Caco-2 (cell line): ENCODE results near the gene TAF8. TPM values are rescaled to one million over a fixed set of nuclear protein-coding genes. Genes with fewer than 3 reads are reported as not detected.
"Not testable (repeated sequence)": the region's sequence is repeated elsewhere in the genome, so short reads cannot be mapped to it uniquely, and the experiment has no call there.

ENCODE experiments used
- BruUV-seq: library from RNA; stranded (reverse); fragments of 400-500 nt; replicated peaks from 2 replicates; lab custom pipeline; 2021; lab: Mats Ljungman, UMichigan
- CTCF ChIA-PET: fragments of 300-600 bp; sonication (Branson Sonifier 250); formaldehyde crosslinking; loops from one replicate; lab custom pipeline; 2022; ENCODE audit warnings: antibody characterized with exemption; lab: Charles Lee
- POLR2A ChIA-PET: fragments of 300-600 bp; sonication (Branson Sonifier 250); formaldehyde crosslinking; loops from one replicate; lab custom pipeline; 2022; ENCODE audit warnings: antibody characterized with exemption; lab: Charles Lee
- DNase-seq, 2 experiments: peaks; one replicate each; pipeline versions ENCODE4 v3.0.0 to v3.0.0-alpha.2; 2020 to 2022
- H3K27me3 ChIP-seq: replicated peaks from 2 replicates; pipeline ENCODE4 v1.6.0; 2011; ENCODE audit warnings: low read length; ENCODE audit not compliant: control insufficient read depth, insufficient read depth
- H3K36me3 ChIP-seq: 2 replicates; pipeline ENCODE4 v1.5.1; 2011; ENCODE audit warnings: low read length; ENCODE audit not compliant: control insufficient read depth, insufficient read depth
- H3K4me1 ChIP-seq: fragments of 250-450 bp; sonication (Bioruptor Pico); 2 replicates; pipeline ENCODE4 v1.5.1; 2020; ENCODE audit warnings: mild to moderate bottlenecking
- H3K4me3 ChIP-seq: 2 replicates; pipeline ENCODE4 v1.5.1; 2011; ENCODE audit warnings: low read depth, mild to moderate bottlenecking, control low read depth, low read length
- H3K9me3 ChIP-seq: fragments of 250-450 bp; sonication (Bioruptor Pico); 2 replicates; pipeline ENCODE4 v1.5.1; 2020; ENCODE audit warnings: mild to moderate bottlenecking, moderate library complexity
- H3K27ac Mint-ChIP-seq: one replicate; pipeline ENCODE4 v1.8.0; 2022; ENCODE audit warnings: mixed read lengths; ENCODE audit not compliant: unreplicated experiment
- H3K27me3 Mint-ChIP-seq: one replicate; pipeline ENCODE4 v1.8.0; 2022; ENCODE audit warnings: mixed read lengths; ENCODE audit not compliant: insufficient read depth, unreplicated experiment
- H3K36me3 Mint-ChIP-seq: one replicate; pipeline ENCODE4 v1.8.0; 2022; ENCODE audit warnings: mild to moderate bottlenecking, mixed read lengths; ENCODE audit not compliant: insufficient read depth, unreplicated experiment
- H3K4me1 Mint-ChIP-seq: one replicate; pipeline ENCODE4 v1.8.0; 2022; ENCODE audit warnings: low read depth, mixed read lengths; ENCODE audit not compliant: unreplicated experiment
- H3K4me3 Mint-ChIP-seq: one replicate; pipeline ENCODE4 v1.8.0; 2022; ENCODE audit warnings: mild to moderate bottlenecking, moderate library complexity, mixed read lengths; ENCODE audit not compliant: unreplicated experiment
- H3K9me3 Mint-ChIP-seq: one replicate; pipeline ENCODE4 v1.8.0; 2022; ENCODE audit warnings: mixed read lengths; ENCODE audit not compliant: unreplicated experiment
- intact Hi-C: fragments of 100-400 bp; cut with micrococcal nuclease; formaldehyde crosslinking; loops from one replicate; pipeline ENCODE4 v1.10.0; 2022; ENCODE audit not compliant: unreplicated experiment
- total RNA-seq: library from RNA; stranded (reverse); gene quantifications from 2 replicates; pipeline ENCODE4 v1.2.3, GENCODE V29; 2022
- TF ChIP-seq, protein P1 (sequence below), 2 experiments: fragments of 200-600 bp in 1 of 2; IDR thresholded peaks; 1 replicate in 1 of 2; 2 replicates in 1 of 2; pipeline versions ENCODE4 v1.5.1 to v1.8.0; 2011 to 2022; ENCODE audit warnings: antibody characterized with exemption in 1 of 2, control low read depth in 1 of 2, inconsistent platforms in 1 of 2, low read depth in 1 of 2, low read length in 1 of 2, mild to moderate bottlenecking in 1 of 2, moderate library complexity in 1 of 2; ENCODE audit not compliant: insufficient read depth in 1 of 2, severe bottlenecking in 1 of 2, unreplicated experiment in 1 of 2

TAF8 gene
- total RNA-seq, 1 experiment from 2014 or later: 37.7 TPM

DNA sequence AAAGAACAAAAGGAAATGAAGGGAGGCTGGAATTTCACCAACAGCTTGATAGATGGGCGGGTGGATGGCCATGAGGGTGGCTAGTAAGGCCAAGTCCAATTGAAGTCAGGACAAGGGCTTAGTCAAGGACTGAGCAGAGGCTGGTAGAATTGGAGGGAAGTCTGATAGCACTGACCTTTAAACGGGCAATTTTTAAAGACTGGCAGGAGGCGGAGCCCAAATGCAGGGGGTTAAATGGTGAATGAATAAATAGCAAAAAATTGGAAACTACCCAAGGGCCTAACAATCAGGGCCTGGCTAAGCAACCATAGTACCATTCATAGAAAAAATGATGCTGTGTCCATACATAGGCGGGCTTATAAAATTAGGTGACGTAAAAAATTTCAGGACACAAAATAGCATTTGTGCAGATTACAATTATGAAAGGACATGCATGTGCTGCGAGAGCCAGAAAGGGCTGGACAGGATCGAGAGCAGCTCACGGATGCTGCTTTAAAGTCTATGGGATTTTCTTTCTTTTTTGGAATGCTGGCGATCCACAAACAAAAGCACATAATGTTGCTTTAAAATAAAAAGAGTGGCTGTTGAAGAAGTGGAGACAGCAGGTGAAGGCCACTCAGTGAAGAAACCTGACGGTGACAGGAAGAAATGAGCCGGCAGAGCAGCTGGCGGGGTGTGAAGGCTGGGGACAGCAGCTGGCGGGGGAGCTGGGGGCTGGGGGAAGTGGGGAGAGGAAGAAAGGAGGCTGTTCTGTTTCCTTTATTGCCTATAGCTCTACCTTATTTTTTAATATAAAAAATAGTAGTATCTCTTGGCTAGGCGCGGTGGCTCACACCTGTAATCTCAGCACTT lies 42.8 kb upstream of the TAF8 start:
- Mint-ChIP-seq H3K27ac (no peak overlapping the region), H3K4me1 (peaks cover 13% of the 10 kb centered on the region), H3K36me3 (no peaks in the 10 kb centered on the region), H3K4me3 (no peak overlapping the region), H3K9me3 (no peaks in the 10 kb centered on the region), H3K27me3 (no peaks in the 10 kb centered on the region)
- POLR2A ChIA-PET: no interaction called here
- no TSS peak for BruUV-seq
- DNase-seq: no peak
- intact Hi-C loops: no loop called here
- CTCF ChIA-PET: interaction anchor here (0.7 kb wide), 1 partner anchor 118 kb away, joined by 3 read pairs; no protein-coding TSS in a partner anchor
- TF ChIP-seq, protein P1, sequence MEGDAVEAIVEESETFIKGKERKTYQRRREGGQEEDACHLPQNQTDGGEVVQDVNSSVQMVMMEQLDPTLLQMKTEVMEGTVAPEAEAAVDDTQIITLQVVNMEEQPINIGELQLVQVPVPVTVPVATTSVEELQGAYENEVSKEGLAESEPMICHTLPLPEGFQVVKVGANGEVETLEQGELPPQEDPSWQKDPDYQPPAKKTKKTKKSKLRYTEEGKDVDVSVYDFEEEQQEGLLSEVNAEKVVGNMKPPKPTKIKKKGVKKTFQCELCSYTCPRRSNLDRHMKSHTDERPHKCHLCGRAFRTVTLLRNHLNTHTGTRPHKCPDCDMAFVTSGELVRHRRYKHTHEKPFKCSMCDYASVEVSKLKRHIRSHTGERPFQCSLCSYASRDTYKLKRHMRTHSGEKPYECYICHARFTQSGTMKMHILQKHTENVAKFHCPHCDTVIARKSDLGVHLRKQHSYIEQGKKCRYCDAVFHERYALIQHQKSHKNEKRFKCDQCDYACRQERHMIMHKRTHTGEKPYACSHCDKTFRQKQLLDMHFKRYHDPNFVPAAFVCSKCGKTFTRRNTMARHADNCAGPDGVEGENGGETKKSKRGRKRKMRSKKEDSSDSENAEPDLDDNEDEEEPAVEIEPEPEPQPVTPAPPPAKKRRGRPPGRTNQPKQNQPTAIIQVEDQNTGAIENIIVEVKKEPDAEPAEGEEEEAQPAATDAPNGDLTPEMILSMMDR (IDR thresholded peaks at IDR 0.05; ENCODE audit: insufficient read depth in 1 of 2, low read depth in 1 of 2, low read length in 1 of 2, severe bottlenecking in 1 of 2, unreplicated experiment in 1 of 2): no peak
- no peaks in the 10 kb centered on the region for H3K9me3 ChIP-seq
- peaks cover 10% of the 10 kb centered on the region for H3K4me1 ChIP-seq
- no peak overlapping the region for H3K4me3 ChIP-seq
- H3K36me3 ChIP-seq: no peaks in the 10 kb centered on the region
- no peaks in the 10 kb centered on the region for H3K27me3 ChIP-seq

GRCh38 chr6:42008138-42008528 lies 42.2 kb upstream of the TAF8 start:
- H3K36me3 Mint-ChIP-seq, H3K27me3 ChIP-seq, H3K4me3 Mint-ChIP-seq, H3K9me3 Mint-ChIP-seq, BruUV-seq, H3K9me3 ChIP-seq, H3K36me3 ChIP-seq, intact Hi-C loops, POLR2A ChIA-PET, DNase-seq, H3K27ac Mint-ChIP-seq, H3K27me3 Mint-ChIP-seq, H3K4me3 ChIP-seq: not testable (repeated sequence)
- CTCF ChIA-PET: interaction anchor here (0.7 kb wide), 1 partner anchor 119 kb away, joined by 3 read pairs; no protein-coding TSS in a partner anchor
- peaks cover 10% of the 10 kb centered on the region for H3K4me1 ChIP-seq
- H3K4me1 Mint-ChIP-seq: peaks cover 13% of the 10 kb centered on the region

- no peaks in the 10 kb centered on the region for H3K27me3 Mint-ChIP-seq
- CTCF ChIA-PET: interaction anchor here (0.5 kb wide), 1 partner anchor 8 kb away, joined by 3 read pairs; no protein-coding TSS in a partner anchor
- BruUV-seq: no TSS peak
- no peak overlapping the region for H3K4me3 ChIP-seq
- H3K27me3 ChIP-seq: no peaks in the 10 kb centered on the region
- no peak overlapping the region for H3K4me3 Mint-ChIP-seq
- H3K4me1 ChIP-seq: peaks cover 10% of the 10 kb centered on the region
- TF ChIP-seq, protein P1 (IDR thresholded peaks at IDR 0.05; ENCODE audit: insufficient read depth in 1 of 2, low read depth in 1 of 2, low read length in 1 of 2, severe bottlenecking in 1 of 2, unreplicated experiment in 1 of 2): no peak
- H3K27ac Mint-ChIP-seq: peak overlapping the region; percentile 64
- no peaks in the 10 kb centered on the region for H3K36me3 ChIP-seq
- intact Hi-C loops: loop anchor here (1.0 kb wide), 1 partner anchor 74 kb away; no protein-coding TSS in a partner anchor
- DNase-seq: peak in 1 of 2 experiments; percentile 43
- POLR2A ChIA-PET: no interaction called here
- H3K4me1 Mint-ChIP-seq: peaks cover 13% of the 10 kb centered on the region
- H3K9me3 ChIP-seq: no peaks in the 10 kb centered on the region
- no peaks in the 10 kb centered on the region for H3K9me3 Mint-ChIP-seq
- no peaks in the 10 kb centered on the region for H3K36me3 Mint-ChIP-seq
Measured at GRCh38 chr6:42009844-42010184, 40.5 kb upstream of the TAF8 start.
